Astrocyte (in vitro differentiated cells and primary cell): ENCODE data around the gene ASCL2.

ENCODE experiments used
- CTCF ChIP-seq: IDR thresholded peaks from 2 replicates; pipeline ENCODE4 v1.5.1; 2011; ENCODE audit warnings: low read depth, mild to moderate bottlenecking, inconsistent platforms, low read length, moderate library complexity; ENCODE audit not compliant: insufficient read depth
- EZH2 ChIP-seq: IDR thresholded peaks from 2 replicates; pipeline ENCODE4 v1.6.1; 2012; ENCODE audit warnings: mild to moderate bottlenecking, low read length, inconsistent platforms; ENCODE audit not compliant: insufficient read depth

GRCh38 chr11:2298131-2298794 is 27.9 kb upstream of the ASCL2 start:
- TF ChIP-seq EZH2: no peak
- no peak for TF ChIP-seq CTCF
